GM19238 (cell line): ENCODE data around the gene MRPL52.

Experiments used
- DNase-seq: peaks from one replicate; pipeline ENCODE4 v3.0.0; 2011; ENCODE audit warnings: low spot score; ENCODE audit not compliant: insufficient read length

MRPL52 gene

DNA sequence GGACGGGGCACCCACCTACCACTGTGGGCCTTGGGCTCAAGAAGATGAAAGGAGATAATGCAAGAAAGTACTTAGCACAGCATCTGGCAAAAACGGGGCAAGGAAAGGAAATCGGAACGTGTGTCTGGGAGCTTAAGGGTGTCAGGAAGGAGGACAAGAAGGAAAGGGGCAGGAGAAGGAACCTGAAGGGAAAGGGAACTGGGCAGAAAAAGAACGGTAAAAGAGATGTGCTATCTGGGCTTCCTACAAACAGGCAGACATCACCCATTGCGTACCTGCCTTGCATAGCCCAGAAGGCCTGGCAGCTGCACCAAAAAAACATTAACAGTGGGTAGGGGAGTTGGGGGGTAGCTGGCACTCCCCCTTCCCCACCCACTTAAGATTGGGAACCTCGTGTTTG, 52.4 kb downstream of the MRPL52 start:
- DNase-seq = no peak

DNA sequence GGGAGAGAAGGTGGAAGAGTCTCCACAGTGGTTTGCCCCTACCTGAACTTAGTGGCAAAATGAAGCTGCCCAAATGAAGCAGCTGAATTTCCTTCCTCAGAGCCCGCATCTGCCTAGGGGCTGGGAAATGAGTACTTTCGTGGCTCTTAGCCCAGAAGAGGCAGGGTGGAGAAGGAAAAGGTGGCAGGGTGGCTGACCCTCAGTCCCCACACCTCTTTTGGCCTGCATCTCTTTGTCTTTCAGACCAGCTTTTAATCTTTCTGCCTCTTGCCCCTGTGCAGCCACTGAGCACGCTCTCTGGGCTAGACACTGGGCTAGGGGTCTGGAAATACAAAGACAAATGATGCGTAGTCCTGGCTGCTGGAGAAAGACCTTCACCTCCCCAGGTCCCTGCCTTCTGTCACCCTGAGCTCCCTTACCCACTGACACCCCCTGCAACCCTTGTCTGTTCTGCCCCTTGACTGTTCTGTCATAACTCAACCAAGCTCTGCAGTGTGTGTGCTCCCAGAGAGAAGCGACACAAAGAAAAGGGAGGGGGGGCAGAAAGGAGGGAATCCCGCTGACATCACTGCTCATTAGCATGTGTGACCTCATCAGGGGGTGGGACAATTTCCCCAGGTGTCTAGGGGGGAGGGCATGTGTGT, 53.0 kb downstream of the MRPL52 start:
- DNase-seq = no peak

DNA sequence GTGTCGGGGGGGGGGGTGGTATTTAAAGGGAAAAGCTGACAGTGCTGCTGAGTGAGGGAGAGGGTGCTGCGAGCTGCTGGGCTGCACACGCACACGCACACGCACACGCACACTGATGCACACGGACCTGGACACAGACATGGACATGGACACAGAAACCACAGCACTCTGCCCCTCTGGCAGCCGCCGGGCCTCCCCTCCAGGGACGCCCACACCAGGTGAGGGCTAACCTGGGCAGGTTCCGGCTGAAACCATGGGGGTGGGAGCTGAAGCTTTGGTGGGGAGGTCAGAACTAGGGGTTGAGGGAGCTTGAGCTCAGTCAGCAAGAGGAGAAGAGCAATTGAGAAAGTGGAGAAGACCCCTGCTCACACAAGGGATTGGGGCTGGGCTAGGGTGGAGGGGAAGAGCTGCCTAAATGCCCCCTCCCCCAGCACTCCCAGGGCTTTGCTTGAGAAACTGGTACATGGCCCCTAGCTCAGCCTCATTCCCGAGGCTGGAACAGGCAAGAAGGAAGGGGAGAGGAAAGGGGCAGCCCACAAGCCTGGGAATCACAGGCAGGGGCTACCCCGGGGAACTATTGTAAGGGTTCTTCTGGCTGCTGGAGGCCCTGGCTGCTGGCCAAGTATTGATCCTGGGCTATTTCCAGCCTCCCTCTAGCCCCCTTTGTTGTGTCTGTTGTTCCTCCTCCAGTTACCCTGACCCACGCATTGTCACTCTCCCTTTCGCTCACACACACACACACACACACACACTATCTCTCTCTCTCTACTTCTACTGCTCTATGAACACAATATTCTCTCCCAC, 53.7 kb downstream of the MRPL52 start, which contains the start of gene REM2:
Gene REM2 (plus strand): TSS at position 50 of the 804 bp plus-strand sequence. CDS start 66 bp downstream, at position 116.
- no peak for DNase-seq

DNA sequence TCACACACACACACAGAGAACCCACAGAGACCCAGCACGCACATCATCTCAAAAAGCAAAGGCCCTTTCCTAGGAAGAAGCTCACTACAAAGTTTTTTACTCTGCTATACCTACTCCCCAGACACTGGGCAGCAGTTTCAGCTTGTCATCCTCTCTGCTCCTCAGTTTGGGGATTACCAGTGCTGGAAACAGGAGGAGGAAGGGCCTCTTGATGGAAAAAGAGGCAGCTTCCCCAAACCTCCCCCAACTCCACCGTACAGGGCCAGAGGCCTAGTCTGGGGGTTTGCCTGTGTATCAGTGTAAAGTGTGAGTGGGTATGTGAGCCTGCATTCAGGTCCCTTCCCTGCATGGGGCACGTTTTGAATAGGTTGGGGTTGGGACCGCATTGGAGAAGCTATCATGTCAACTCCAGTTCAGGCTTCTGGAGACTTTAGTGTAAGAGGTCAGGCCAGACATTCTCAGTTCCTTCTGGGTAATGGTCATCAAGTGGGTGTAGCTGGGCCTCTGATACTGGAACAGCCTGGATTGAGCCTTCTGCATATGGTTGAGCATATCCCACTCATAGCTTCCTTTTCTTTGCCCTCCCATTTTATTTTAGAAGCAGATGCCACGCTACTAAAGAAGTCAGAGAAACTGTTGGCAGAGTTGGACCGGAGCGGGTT, 54.5 kb downstream of the MRPL52 start:
- DNase-seq = no peak
